Smooth muscle cell (in vitro differentiated cells): Measurements from ENCODE around the gene C6orf120. TPM values are rescaled to one million over a fixed set of nuclear protein-coding genes. Genes with fewer than 3 reads are reported as not detected.

Experiments
- DNase-seq: peaks from one replicate; lab custom pipeline; 2025; ENCODE audit not compliant: unreplicated experiment; lab: John Stamatoyannopoulos, UW
- H2AFZ ChIP-seq: fragments of 200-600 bp; sonication (generic); 2 replicates; pipeline ENCODE4 v1.6.0; 2016; ENCODE audit warnings: antibody characterized with exemption, low read depth, mild to moderate bottlenecking
- H3F3A ChIP-seq: fragments of 200-600 bp; sonication (generic); 2 replicates; pipeline ENCODE4 v1.6.0; 2017; ENCODE audit warnings: antibody characterized with exemption, low read depth
- H3K27ac ChIP-seq: fragments of 200-600 bp; sonication (generic); 2 replicates; pipeline ENCODE4 v1.5.1; 2016; ENCODE audit warnings: low read depth, mild to moderate bottlenecking
- H3K27me3 ChIP-seq: fragments of 200-600 bp; sonication (generic); 2 replicates; pipeline ENCODE4 v1.6.1; 2016; ENCODE audit warnings: low read depth, mild to moderate bottlenecking
- H3K36me3 ChIP-seq: fragments of 200-600 bp; sonication (generic); 2 replicates; pipeline ENCODE4 v1.5.1; 2016; ENCODE audit warnings: low read depth
- H3K4me1 ChIP-seq: fragments of 200-600 bp; sonication (generic); 2 replicates; pipeline ENCODE4 v1.5.1; 2016; ENCODE audit warnings: low read depth
- H3K4me2 ChIP-seq: fragments of 200-600 bp; sonication (generic); 2 replicates; pipeline ENCODE4 v1.6.0; 2016; ENCODE audit warnings: mild to moderate bottlenecking
- H3K4me3 ChIP-seq: fragments of 200-600 bp; sonication (generic); 2 replicates; pipeline ENCODE4 v1.5.1; 2016; ENCODE audit warnings: mild to moderate bottlenecking
- H3K79me2 ChIP-seq: fragments of 200-600 bp; sonication (generic); 2 replicates; pipeline ENCODE4 v1.6.0; 2016; ENCODE audit warnings: low read depth, mild to moderate bottlenecking
- H3K9ac ChIP-seq: fragments of 200-600 bp; sonication (generic); 2 replicates; pipeline ENCODE4 v1.6.0; 2016; ENCODE audit warnings: low read depth
- H3K9me3 ChIP-seq: fragments of 200-600 bp; sonication (generic); replicated peaks from 2 replicates; pipeline ENCODE4 v1.5.1; 2016; ENCODE audit warnings: low read depth
- H4K20me1 ChIP-seq: fragments of 200-600 bp; sonication (generic); 2 replicates; pipeline ENCODE4 v1.6.0; 2016; ENCODE audit warnings: low read depth
- WGBS: methylation state at CpG from one replicate; pipeline ENCODE4 v1.1.7; 2016; ENCODE audit warnings: low lambda C conversion rate; 5-methylcytosine and 5-hydroxymethylcytosine counted together
- polyA plus RNA-seq: library from polyadenylated mRNA; unstranded; fragments of >200 nt; fragmentation: Nextera tagmentation; extraction: Ambion mirVana; gene quantifications from 2 replicates; pipeline ENCODE4 v1.2.1, GENCODE V29; 2016
- total RNA-seq: library from RNA; depleted of rRNA; stranded (reverse); fragments of >200 nt; gene quantifications from 2 replicates; pipeline ENCODE4 v1.2.3, GENCODE V29; 2014
- TF ChIP-seq, protein P1 (sequence below): fragments of 200-600 bp; sonication (generic); IDR thresholded peaks from 2 replicates; pipeline ENCODE4 v1.5.1; 2017; ENCODE audit warnings: borderline replicate concordance, mild to moderate bottlenecking, antibody characterized with exemption; ENCODE audit not compliant: insufficient read depth, poor library complexity, severe bottlenecking

The C6orf120 gene
- total and polyA plus RNA-seq, 2 experiments from 2014 or later: 30.2 to 50.2 TPM

DNA sequence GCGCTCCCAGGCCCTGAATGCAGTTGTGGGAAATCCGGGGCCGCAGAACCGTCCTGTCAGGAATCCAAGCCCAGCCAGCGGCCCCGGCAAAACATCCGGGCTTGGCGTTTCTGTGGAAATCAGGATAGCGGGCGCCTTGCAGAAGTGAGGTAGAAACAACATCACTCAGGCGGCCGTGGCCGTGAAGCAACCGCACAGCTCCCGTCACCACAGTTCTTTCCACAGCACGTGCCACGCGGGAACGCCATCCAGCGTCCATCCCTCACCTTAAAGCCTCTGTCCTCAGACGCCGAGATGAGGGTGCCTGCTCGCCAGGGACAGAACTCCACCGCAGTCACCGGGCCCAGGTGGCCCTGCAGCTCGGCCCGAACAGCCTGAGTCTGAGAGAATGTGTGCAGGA, 34.2 kb upstream of the C6orf120 start:
- H3K9me3 ChIP-seq: no peaks in the 10 kb centered on the region
- no peaks in the 10 kb centered on the region for H3K27me3 ChIP-seq
- no peak overlapping the region for H3K27ac ChIP-seq
- no peak overlapping the region for H2AFZ ChIP-seq
- H3K36me3 ChIP-seq: peaks cover 8% of the 10 kb centered on the region
- H3K9ac ChIP-seq: no peak overlapping the region
- H3K4me1 ChIP-seq: no peaks in the 10 kb centered on the region
- no peak overlapping the region for H3K4me3 ChIP-seq
- 98% methylated on average over 27 of the region's 27 CpGs for WGBS
- no peaks in the 10 kb centered on the region for H4K20me1 ChIP-seq
- no peaks in the 10 kb centered on the region for H3K79me2 ChIP-seq
- H3F3A ChIP-seq: no peaks in the 10 kb centered on the region
- H3K4me2 ChIP-seq: no peak overlapping the region
- TF ChIP-seq, protein P1, sequence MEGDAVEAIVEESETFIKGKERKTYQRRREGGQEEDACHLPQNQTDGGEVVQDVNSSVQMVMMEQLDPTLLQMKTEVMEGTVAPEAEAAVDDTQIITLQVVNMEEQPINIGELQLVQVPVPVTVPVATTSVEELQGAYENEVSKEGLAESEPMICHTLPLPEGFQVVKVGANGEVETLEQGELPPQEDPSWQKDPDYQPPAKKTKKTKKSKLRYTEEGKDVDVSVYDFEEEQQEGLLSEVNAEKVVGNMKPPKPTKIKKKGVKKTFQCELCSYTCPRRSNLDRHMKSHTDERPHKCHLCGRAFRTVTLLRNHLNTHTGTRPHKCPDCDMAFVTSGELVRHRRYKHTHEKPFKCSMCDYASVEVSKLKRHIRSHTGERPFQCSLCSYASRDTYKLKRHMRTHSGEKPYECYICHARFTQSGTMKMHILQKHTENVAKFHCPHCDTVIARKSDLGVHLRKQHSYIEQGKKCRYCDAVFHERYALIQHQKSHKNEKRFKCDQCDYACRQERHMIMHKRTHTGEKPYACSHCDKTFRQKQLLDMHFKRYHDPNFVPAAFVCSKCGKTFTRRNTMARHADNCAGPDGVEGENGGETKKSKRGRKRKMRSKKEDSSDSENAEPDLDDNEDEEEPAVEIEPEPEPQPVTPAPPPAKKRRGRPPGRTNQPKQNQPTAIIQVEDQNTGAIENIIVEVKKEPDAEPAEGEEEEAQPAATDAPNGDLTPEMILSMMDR: no peak
- no peak for DNase-seq

DNA sequence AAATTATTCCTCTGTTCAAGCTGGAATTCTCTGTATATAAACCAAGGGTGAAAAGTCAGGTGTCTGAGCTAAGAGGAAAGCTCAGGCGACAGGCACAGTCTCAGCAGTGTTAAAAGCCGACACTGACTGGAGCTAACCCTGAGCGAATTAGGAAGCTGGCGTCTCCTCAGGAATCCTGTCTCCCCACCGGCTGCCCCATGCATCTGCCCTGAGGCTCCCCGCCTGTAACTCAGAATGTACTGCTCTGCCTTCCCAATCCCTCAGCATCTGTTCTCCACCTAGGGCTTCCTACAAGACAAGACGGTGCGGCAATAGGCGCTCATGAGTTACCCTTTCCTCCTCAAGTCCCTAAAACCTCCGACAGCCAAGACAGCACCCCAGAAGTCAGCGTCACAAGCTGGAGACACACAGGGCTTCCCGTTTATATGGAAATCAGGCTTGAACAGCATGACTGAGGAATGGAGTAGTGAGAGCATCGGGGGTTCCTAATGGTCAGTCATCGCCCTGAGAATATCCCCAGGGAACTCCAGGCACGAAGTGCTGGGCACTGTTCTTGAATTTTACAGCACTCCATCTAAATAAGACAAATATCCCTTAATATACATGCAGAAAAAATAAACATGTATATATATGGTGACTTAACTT, 33.6 kb upstream of the C6orf120 start:
- TF ChIP-seq, protein P1: no peak
- WGBS: 89% methylated on average over 15 of the region's 15 CpGs
- Histone ChIP-seq H3K4me2 (no peak overlapping the region), H3K9ac (no peak overlapping the region), H2AFZ (no peak overlapping the region), H3K9me3 (no peaks in the 10 kb centered on the region), H3K27ac (no peak overlapping the region), H3K4me1 (no peaks in the 10 kb centered on the region), H3K36me3 (peaks cover 8% of the 10 kb centered on the region), H3K4me3 (no peak overlapping the region), H3K27me3 (no peaks in the 10 kb centered on the region), H4K20me1 (no peaks in the 10 kb centered on the region), H3K79me2 (no peaks in the 10 kb centered on the region), H3F3A (no peaks in the 10 kb centered on the region)
- DNase-seq: no peak

GRCh38 chr6:169669147-169669546, 32.8 kb upstream of the C6orf120 start:
- no peak for DNase-seq
- 94% methylated on average over 6 of the region's 6 CpGs for WGBS

More at GRCh38 chr6:169669147-169669546, 32.8 kb upstream of the C6orf120 start:
- no peak overlapping the region for H3K4me3 ChIP-seq
- H3K79me2 ChIP-seq: no peaks in the 10 kb centered on the region
- peaks cover 8% of the 10 kb centered on the region for H3K36me3 ChIP-seq
- H3F3A ChIP-seq: no peaks in the 10 kb centered on the region
- H4K20me1 ChIP-seq: no peaks in the 10 kb centered on the region
- H2AFZ ChIP-seq: no peak overlapping the region
- H3K27ac ChIP-seq: no peak overlapping the region
- no peaks in the 10 kb centered on the region for H3K27me3 ChIP-seq
- no peaks in the 10 kb centered on the region for H3K4me1 ChIP-seq
- no peaks in the 10 kb centered on the region for H3K9me3 ChIP-seq
- no peak overlapping the region for H3K4me2 ChIP-seq
- H3K9ac ChIP-seq: no peak overlapping the region
- TF ChIP-seq, protein P1: no peak
